Right cardiac atrium (tissue), 5 donors: ENCODE results near the gene CASTOR1. TPM values are rescaled to one million over a fixed set of nuclear protein-coding genes. Genes with fewer than 3 reads are reported as not detected.

Experiments
- polyA plus RNA-seq: library from polyadenylated mRNA; stranded (reverse); fragments of 200-250 nt; gene quantifications from one replicate; pipeline ENCODE4 v1.2.3, GENCODE V29; 2013
- total RNA-seq, 4 donors: library from RNA; stranded (reverse); fragmentation: NEBNext Ultra II Directional; extraction: Animal tissue kit (Norgen Biotek cat#: 25700); gene quantifications; one replicate each; pipeline ENCODE4 v1.2.1, GENCODE V29; 2021
- donor health status: healthy with polysubstance abuse.
- donor health status: DM: no; HTN: yes; CAD: no.
- donor health status: DM: no; HTN: no; CAD: no.
- donor health status: DM: no; HTN: yes; CAD: no; lungs with severe emphysema.
- donor health status: DM: yes; HTN: yes; CAD: no.

Gene CASTOR1
- total and polyA plus RNA-seq, 5 donors, result 6.4 to 9.0 (median 7.1) TPM

Other genes starting within 250 kb of the CASTOR1 start
- gene HORMAD2, start 209.0 kb downstream of the CASTOR1 start, total RNA-seq, result not detected
- not detected for gene HORMAD2, start 209.0 kb downstream of the CASTOR1 start, polyA plus RNA-seq
- gene LIF, start 42.7 kb downstream of the CASTOR1 start, total RNA-seq, result 1 to 10 TPM in 1 of 4 donors, under 1 TPM in 3; 0.09 to 3.7 (median 0.43) TPM
- 0.54 TPM for gene LIF, start 42.7 kb downstream of the CASTOR1 start, polyA plus RNA-seq
- gene OSM, start 22.7 kb downstream of the CASTOR1 start, total RNA-seq, result 1 to 10 TPM in 1 of 4 donors, under 1 TPM in 3; 0.17 to 1.5 (median 0.26) TPM
- gene OSM, start 22.7 kb downstream of the CASTOR1 start, polyA plus RNA-seq, result 0.81 TPM
- gene TBC1D10A, start 37.4 kb upstream of the CASTOR1 start, total RNA-seq, result 1 to 10 TPM; 5.6 to 9.1 (median 8.5) TPM
- 5.4 TPM for gene TBC1D10A, start 37.4 kb upstream of the CASTOR1 start, polyA plus RNA-seq
- 100 to 1,000 TPM; 105 to 110 (median 108) TPM for gene SF3A1, start 67.4 kb upstream of the CASTOR1 start, total RNA-seq
- 16.2 TPM for gene SF3A1, start 67.4 kb upstream of the CASTOR1 start, polyA plus RNA-seq
- 1 to 10 TPM in 3 of 4 donors, under 1 TPM in 1; 0.47 to 2.1 (median 1.4) TPM for gene CCDC157, start 67.5 kb upstream of the CASTOR1 start, total RNA-seq
- gene CCDC157, start 67.5 kb upstream of the CASTOR1 start, polyA plus RNA-seq, result 0.66 TPM
- 10 to 100 TPM in 3 of 4 donors, 1 to 10 TPM in 1; 8.7 to 17.0 (median 12.7) TPM for gene RNF215, start 97.9 kb upstream of the CASTOR1 start, total RNA-seq
- 5.7 TPM for gene RNF215, start 97.9 kb upstream of the CASTOR1 start, polyA plus RNA-seq
- 1 to 10 TPM; 2.0 to 5.5 (median 3.5) TPM for gene SEC14L2, start 107.5 kb upstream of the CASTOR1 start, total RNA-seq
- 1.6 TPM for gene SEC14L2, start 107.5 kb upstream of the CASTOR1 start, polyA plus RNA-seq
- 10 to 100 TPM; 15.5 to 29.3 (median 18.6) TPM for gene MTFP1, start 136.3 kb upstream of the CASTOR1 start, total RNA-seq
- 38.9 TPM for gene MTFP1, start 136.3 kb upstream of the CASTOR1 start, polyA plus RNA-seq
- not detected for gene SEC14L3, start 182.5 kb upstream of the CASTOR1 start, total RNA-seq
- gene SEC14L3, start 182.5 kb upstream of the CASTOR1 start, polyA plus RNA-seq, result not detected
- gene SEC14L4, start 216.2 kb upstream of the CASTOR1 start, total RNA-seq, result not detected
- not detected for gene SEC14L4, start 216.2 kb upstream of the CASTOR1 start, polyA plus RNA-seq